SK-N-MC (cell line): Measurements from ENCODE around the gene RIC8B.

ENCODE experiments used
- EZH2 ChIP-seq: fragments of 200-600 bp; sonication (generic); IDR thresholded peaks from one replicate; pipeline ENCODE4 v1.6.1; 2017; ENCODE audit warnings: antibody characterized with exemption
- POLR2AphosphoS5 ChIP-seq: IDR thresholded peaks from 2 replicates; pipeline ENCODE4 v1.6.1; 2012; ENCODE audit warnings: mild to moderate bottlenecking, low read depth, low read length, borderline replicate concordance

- TF ChIP-seq POLR2AphosphoS5 (no peak), EZH2 (no peak)
Measured at GRCh38 chr12:106910202-106910601, 135.7 kb downstream of the RIC8B start.
